Mononuclear cell (primary cell): ENCODE results near the gene MST1. TPM values are rescaled to one million over a fixed set of nuclear protein-coding genes. Genes with fewer than 3 reads are reported as not detected.
A peak's percentile ranks its signal among the peaks of the same experiment; 100 is the strongest.

Experiments
- H3K27me3 ChIP-seq: 2 replicates; pipeline ENCODE4 v1.6.0; 2011; ENCODE audit warnings: low read length, control low read depth; ENCODE audit not compliant: insufficient read depth
- H3K4me1 ChIP-seq: 2 replicates; pipeline ENCODE4 v1.5.1; 2011; ENCODE audit warnings: mild to moderate bottlenecking, low read length, control low read depth; ENCODE audit not compliant: insufficient read depth
- H3K4me3 ChIP-seq: 2 replicates; pipeline ENCODE4 v1.5.1; 2011; ENCODE audit warnings: mild to moderate bottlenecking, low read length, moderate library complexity
- H3K9me3 ChIP-seq: 2 replicates; pipeline ENCODE4 v1.5.1; 2011; ENCODE audit warnings: low read depth, mild to moderate bottlenecking, control low read depth, low read length
- total RNA-seq: library from RNA; depleted of rRNA; stranded (reverse); fragments of >200 nt; gene quantifications from one replicate; pipeline ENCODE4 v1.2.3, GENCODE V29; 2012

Gene MST1
- total RNA-seq, 1 donor: 2.1 TPM

GRCh38 chr3:49721896-49722781 lies 32.9 kb upstream of the MST1 start:
- Histone ChIP-seq H3K9me3 (no peaks in the 10 kb centered on the region), H3K4me3 (no peak overlapping the region), H3K4me1 (peaks cover 36% of the 10 kb centered on the region), H3K27me3 (no peaks in the 10 kb centered on the region)

DNA sequence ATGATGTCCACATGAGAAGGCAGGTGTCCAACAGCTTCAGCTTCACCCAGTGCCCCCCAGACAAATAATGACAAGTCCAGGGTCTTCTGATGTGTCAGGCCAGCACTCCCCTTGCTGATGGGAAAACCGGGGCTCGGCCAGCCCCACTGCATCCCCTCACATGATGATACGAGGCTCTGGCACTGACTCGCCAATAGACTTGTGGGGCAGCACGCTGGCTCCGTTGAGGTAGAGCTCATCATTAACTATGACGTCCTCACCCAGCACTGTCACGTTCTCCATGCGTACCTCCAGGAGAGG lies 32.3 kb upstream of the MST1 start:
- H3K4me1 ChIP-seq: peaks cover 36% of the 10 kb centered on the region
- H3K27me3 ChIP-seq: no peaks in the 10 kb centered on the region

GRCh38 chr3:49720855-49721595 lies 31.8 kb upstream of the MST1 start:
- Histone ChIP-seq H3K4me1 (peaks cover 36% of the 10 kb centered on the region), H3K4me3 (no peak overlapping the region), H3K27me3 (no peaks in the 10 kb centered on the region), H3K9me3 (no peaks in the 10 kb centered on the region)

More for the DNA sequence above, 32.3 kb upstream of the MST1 start:
- Histone ChIP-seq H3K9me3 (no peaks in the 10 kb centered on the region), H3K4me3 (no peak overlapping the region)

GRCh38 chr3:49719214-49719884 lies 30.1 kb upstream of the MST1 start, which contains the start of gene AMIGO3:
AMIGO3 (minus strand) TSS chr3:49719684; CDS start chr3:49719465, 219 bp downstream.
- H3K9me3 ChIP-seq: no peaks in the 10 kb centered on the region
- H3K4me3 ChIP-seq: peak within 1 kb of the TSS; percentile 49
- peaks cover 27% of the 10 kb centered on the region for H3K4me1 ChIP-seq
- no peaks in the 10 kb centered on the region for H3K27me3 ChIP-seq

DNA sequence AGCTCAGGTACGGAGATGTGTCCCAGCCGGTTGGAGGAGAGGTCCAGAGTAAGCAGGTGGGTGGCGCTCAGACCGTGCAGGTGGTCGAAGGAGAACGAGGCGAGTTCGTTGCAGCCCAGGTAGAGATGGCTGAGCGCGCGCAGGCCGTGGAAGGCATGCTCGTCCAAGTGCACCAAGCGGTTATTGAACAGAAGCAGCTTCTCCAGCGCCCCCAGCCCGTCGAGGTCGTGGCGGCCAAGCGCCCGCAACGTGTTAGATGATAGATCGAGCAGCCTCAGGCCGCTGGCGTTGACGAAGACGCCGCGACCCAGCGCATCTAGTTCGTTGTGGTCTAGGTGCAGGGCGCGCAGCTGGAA lies 29.6 kb upstream of the MST1 start:
- H3K4me3 ChIP-seq: peak overlapping the region; percentile 49
- H3K9me3 ChIP-seq: no peaks in the 10 kb centered on the region
- H3K4me1 ChIP-seq: peaks cover 25% of the 10 kb centered on the region
- H3K27me3 ChIP-seq: no peaks in the 10 kb centered on the region

DNA sequence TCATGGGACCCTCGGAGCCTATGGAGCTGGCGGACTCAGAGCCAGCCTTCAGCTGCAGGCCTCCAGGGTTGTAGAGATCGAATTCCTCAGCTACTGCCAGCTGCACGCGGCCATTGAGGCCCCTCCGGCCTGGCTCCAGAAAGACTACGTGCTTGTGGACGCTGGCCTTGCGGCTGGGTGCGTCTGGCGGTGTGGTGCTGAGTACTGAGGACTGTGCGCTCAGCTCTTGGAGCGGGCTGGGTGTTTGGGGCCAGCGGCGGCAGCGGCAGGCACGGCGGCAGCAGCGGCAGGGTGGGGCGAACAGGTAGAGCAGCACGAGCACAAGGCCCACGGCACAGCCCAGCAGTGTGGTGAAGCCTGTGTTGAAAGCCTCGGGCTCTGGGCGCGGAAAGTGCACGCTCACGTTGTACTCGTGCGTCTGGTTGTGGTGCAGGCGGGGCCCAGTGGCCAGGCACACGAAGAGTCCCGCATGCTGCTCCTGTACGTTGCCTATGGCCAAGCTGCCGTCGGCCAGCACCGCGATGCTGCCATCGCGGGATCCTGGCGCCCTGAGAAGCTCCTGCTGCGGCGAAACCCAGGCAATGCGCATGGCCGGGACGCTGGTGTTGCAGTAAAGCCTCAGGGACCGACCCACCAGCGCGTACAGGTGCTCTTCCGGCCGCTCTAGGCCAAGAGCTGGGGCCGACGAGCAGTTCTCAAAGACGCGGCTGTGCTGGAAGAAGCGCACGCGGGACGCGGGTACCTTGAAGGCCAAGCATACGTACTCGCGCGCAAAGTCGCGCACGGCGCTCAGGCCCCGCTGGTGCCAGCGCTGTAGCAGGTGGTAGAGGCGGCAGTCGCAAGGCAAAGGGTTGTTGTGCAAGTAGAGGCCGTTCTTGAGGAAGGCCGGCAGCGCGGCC lies 28.9 kb upstream of the MST1 start:
- Histone ChIP-seq H3K4me3 (no peak overlapping the region), H3K27me3 (no peaks in the 10 kb centered on the region), H3K4me1 (peaks cover 21% of the 10 kb centered on the region), H3K9me3 (no peaks in the 10 kb centered on the region)

DNA sequence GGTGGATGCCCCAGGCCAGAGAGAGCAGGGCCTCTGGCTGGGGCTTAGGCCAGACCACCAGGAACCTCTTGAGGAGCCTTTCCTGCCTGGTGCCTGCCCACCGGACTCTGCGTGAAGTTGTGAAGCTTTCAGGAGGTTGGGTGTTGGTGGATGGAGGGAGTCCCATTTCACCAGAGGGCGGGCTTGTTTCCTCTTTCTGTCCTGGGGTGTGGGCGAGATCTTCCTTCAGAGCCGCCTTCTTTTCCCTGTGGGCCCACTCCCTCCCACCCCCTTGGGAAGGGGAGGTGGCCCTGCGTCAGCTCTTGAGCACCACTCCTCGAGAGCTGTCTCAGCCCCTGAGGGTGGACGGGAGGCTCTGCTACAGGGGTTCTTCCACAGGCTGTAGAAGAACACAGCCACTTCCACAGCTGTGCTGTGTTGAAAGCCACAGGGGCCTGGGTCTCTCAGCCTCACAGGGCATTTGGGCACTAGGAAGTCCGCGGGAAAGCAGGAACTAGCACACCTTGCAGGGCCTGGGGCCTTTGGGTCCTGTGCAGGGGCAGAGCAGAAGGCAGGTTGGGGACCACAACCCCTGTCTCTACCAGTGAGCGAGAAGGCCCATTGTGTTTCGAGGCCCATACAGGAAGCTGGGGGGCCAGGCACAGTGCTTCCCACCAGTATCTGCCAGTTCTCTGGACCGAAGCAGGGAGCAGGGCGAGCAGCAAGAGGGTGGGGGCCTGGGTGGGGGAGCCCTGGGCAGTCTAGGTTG lies 28.1 kb upstream of the MST1 start:
- Histone ChIP-seq H3K27me3 (no peaks in the 10 kb centered on the region), H3K4me3 (no peak overlapping the region), H3K9me3 (no peaks in the 10 kb centered on the region), H3K4me1 (peaks cover 21% of the 10 kb centered on the region)

GRCh38 chr3:49716691-49717210 lies 27.5 kb upstream of the MST1 start:
- Histone ChIP-seq H3K4me3 (no peak overlapping the region), H3K9me3 (no peaks in the 10 kb centered on the region), H3K4me1 (peaks cover 20% of the 10 kb centered on the region), H3K27me3 (no peaks in the 10 kb centered on the region)

GRCh38 chr3:49716169-49716568 lies 26.9 kb upstream of the MST1 start:
- Histone ChIP-seq H3K27me3 (no peaks in the 10 kb centered on the region), H3K4me3 (no peak overlapping the region), H3K9me3 (no peaks in the 10 kb centered on the region), H3K4me1 (peaks cover 20% of the 10 kb centered on the region)

DNA sequence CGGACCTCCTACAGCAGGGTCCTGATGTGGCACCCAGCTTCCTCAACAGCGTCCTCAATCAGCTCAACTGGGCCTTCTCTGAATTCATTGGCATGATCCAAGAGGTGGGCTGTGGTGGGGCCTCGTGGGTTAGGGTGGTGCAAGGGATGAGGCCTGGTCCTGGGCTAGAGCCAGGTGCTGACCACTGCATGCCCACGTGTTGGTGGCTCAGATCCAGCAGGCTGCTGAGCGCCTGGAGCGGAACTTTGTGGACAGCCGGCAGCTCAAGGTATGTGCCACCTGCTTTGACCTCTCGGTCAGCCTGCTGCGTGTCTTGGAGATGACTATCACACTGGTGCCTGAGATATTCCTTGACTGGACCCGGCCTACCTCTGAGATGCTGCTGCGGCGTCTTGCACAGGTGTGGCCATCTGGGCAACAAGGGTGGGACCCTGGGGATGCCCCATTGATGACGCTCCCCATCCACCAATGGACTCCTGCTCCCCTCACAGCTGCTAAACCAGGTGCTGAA lies 26.4 kb upstream of the MST1 start:
- Histone ChIP-seq H3K9me3 (no peaks in the 10 kb centered on the region), H3K4me3 (no peak overlapping the region), H3K27me3 (no peaks in the 10 kb centered on the region), H3K4me1 (peaks cover 20% of the 10 kb centered on the region)

- Histone ChIP-seq H3K9me3 (no peaks in the 10 kb centered on the region), H3K4me1 (peaks cover 20% of the 10 kb centered on the region)
Measured at GRCh38 chr3:49714728-49715550, 25.7 kb upstream of the MST1 start.

DNA sequence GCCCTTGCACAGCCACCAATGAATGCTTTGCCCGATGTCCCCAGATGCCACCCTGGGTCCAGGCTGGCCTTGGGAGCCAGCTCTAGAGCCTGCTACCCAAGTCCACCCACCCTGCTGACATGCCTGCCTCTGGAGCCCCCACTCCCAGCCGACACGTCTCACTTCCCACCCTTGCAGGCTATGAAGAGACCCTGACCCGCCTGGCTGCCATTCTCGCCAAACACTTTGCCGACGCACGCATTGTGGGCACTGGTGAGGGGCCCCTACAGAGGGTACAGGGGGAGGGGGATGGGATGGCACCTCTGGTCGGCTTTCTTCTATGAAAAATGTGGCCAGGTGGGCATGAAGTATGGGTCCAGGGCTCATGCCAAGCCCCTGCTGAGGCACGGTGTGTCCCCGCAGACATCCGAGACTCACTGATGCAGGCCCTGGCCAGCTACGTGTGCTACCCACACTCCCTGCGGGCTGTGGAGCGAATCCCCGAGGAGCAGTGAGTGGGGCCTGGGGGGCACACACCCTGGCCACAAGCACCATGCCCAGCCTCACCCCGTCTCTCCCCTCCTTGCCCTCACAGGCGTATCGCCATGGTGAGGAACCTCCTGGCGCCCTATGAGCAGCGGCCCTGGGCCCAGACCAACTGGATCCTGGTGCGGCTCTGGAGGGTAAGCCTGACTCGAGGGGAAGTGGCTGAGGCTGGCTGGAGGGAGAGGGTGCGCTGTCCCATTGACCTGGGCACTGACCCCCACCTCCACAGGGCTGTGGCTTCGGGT lies 24.2 kb upstream of the MST1 start:
- Histone ChIP-seq H3K9me3 (no peaks in the 10 kb centered on the region), H3K4me3 (no peak overlapping the region), H3K27me3 (no peaks in the 10 kb centered on the region), H3K4me1 (peaks cover 13% of the 10 kb centered on the region)

More at GRCh38 chr3:49714728-49715550, 25.7 kb upstream of the MST1 start:
- Histone ChIP-seq H3K27me3 (no peaks in the 10 kb centered on the region), H3K4me3 (no peak overlapping the region)
